C4-2B (cell line): ENCODE results near the gene UCP3.

Source experiments
- CTCF ChIP-seq: fragments of 450-650 bp; conservative IDR thresholded peaks from 2 replicates; pipeline ENCODE4 v1.5.1; 2017; ENCODE audit warnings: mild to moderate bottlenecking
- ZFX ChIP-seq: fragments of 450-650 bp; IDR thresholded peaks from 2 replicates; pipeline ENCODE4 v1.6.1; 2017

GRCh38 chr11:73958521-73959141 lies 50.3 kb downstream of the UCP3 start:
- TF ChIP-seq CTCF, result no peak
- no peak for TF ChIP-seq ZFX
